Peyer's patch (tissue), 4 donors: ENCODE measurements around the gene PDHX. TPM values are rescaled to one million over a fixed set of nuclear protein-coding genes. Genes with fewer than 3 reads are reported as not detected.

Source experiments
- DNase-seq, 3 donors: peaks; one replicate each; pipeline ENCODE4 v3.0.0-alpha.2; 2017 to 2019
- H3K27ac ChIP-seq, 4 donors: fragments of 200-600 bp; sonication (generic); one replicate each; pipeline ENCODE4 v1.5.1; 2016 to 2019
- H3K27me3 ChIP-seq, 2 donors: fragments of 200-600 bp; sonication (generic); one replicate each; pipeline ENCODE4 v1.5.1; 2019
- H3K36me3 ChIP-seq, 3 donors: fragments of 200-600 bp; sonication (generic); one replicate each; pipeline ENCODE4 v1.5.1; 2016 to 2019
- H3K4me1 ChIP-seq, 4 donors: fragments of 200-600 bp; sonication (generic); one replicate each; pipeline ENCODE4 v1.5.1; 2016 to 2019
- H3K4me3 ChIP-seq, 4 donors: fragments of 200-600 bp; sonication (generic); 1 replicate in 3 of 4; 2 replicates in 1 of 4; pipeline ENCODE4 v1.5.1; 2016 to 2019; ENCODE audit warnings: mild to moderate bottlenecking in 1 of 4
- H3K9me3 ChIP-seq, 4 donors: fragments of 200-600 bp; sonication (generic); one replicate each; pipeline ENCODE4 v1.5.1; 2016 to 2019; ENCODE audit warnings: mild to moderate bottlenecking in 1 of 4
- CTCF ChIP-seq, 6 experiments: fragments of 450-650 bp in 4 of 6; fragments of 200-600 bp in 2 of 6; sonication (generic) in 1 of 6; IDR thresholded peaks; one replicate each; pipeline ENCODE4 v1.5.1; 2017 to 2019; ENCODE audit warnings: antibody characterized with exemption in 6 of 6, mild to moderate bottlenecking in 3 of 6, moderate library complexity in 1 of 6
- POLR2A ChIP-seq, 2 donors: fragments of 450-650 bp; IDR thresholded peaks; one replicate each; pipeline ENCODE4 v1.5.1; 2017; ENCODE audit warnings: antibody characterized with exemption in 2 of 2, mild to moderate bottlenecking in 2 of 2, moderate library complexity in 2 of 2
- total RNA-seq, 4 donors: library from RNA; depleted of rRNA; stranded (reverse); fragments of >200 nt; gene quantifications; one replicate each; pipeline ENCODE4 v1.1.0, GENCODE V29; 2016

The PDHX gene
- total RNA-seq, 4 donors from 2014 or later, result 15.4 to 87.5 (median 22.4) TPM

GRCh38 chr11:34970033-34970432 lies 53.6 kb downstream of the PDHX start:
- DNase-seq, result no peak
- Histone ChIP-seq H3K4me3 (no peak overlapping the region), H3K4me1 (no peaks in the 10 kb centered on the region), H3K9me3 (no peaks in the 10 kb centered on the region), H3K36me3 (peaks cover 0 to 55% (median 0%) of the 10 kb centered on the region in 3 donors), H3K27ac (no peak overlapping the region), H3K27me3 (no peaks in the 10 kb centered on the region)
- TF ChIP-seq POLR2A (IDR thresholded peaks at IDR 0.05) (no peak), CTCF (IDR thresholded peaks at IDR 0.05) (no peak)

GRCh38 chr11:34970480-34970879 lies 54.1 kb downstream of the PDHX start:
- H3K4me3 ChIP-seq, result no peak overlapping the region
- H3K9me3 ChIP-seq, result no peaks in the 10 kb centered on the region
- H3K27ac ChIP-seq, result no peak overlapping the region
- H3K4me1 ChIP-seq, result no peaks in the 10 kb centered on the region
- peaks cover 0 to 55% (median 0%) of the 10 kb centered on the region in 3 donors for H3K36me3 ChIP-seq
- no peak for DNase-seq
- no peak for TF ChIP-seq POLR2A (IDR thresholded peaks at IDR 0.05)
- TF ChIP-seq CTCF (IDR thresholded peaks at IDR 0.05), result no peak
- H3K27me3 ChIP-seq, result no peaks in the 10 kb centered on the region

GRCh38 chr11:34971928-34972327 lies 55.5 kb downstream of the PDHX start:
- H3K27me3 ChIP-seq, result no peaks in the 10 kb centered on the region
- H3K27ac ChIP-seq, result no peak overlapping the region
- no peak for DNase-seq
- H3K36me3 ChIP-seq, result peaks cover 0 to 53% (median 0%) of the 10 kb centered on the region in 3 donors
- no peaks in the 10 kb centered on the region for H3K9me3 ChIP-seq
- no peaks in the 10 kb centered on the region for H3K4me1 ChIP-seq
- H3K4me3 ChIP-seq, result no peak overlapping the region
- TF ChIP-seq CTCF (IDR thresholded peaks at IDR 0.05), result no peak
- TF ChIP-seq POLR2A (IDR thresholded peaks at IDR 0.05), result no peak

GRCh38 chr11:34972366-34972765 lies 55.9 kb downstream of the PDHX start:
- H3K27ac ChIP-seq, result no peak overlapping the region
- H3K4me3 ChIP-seq, result no peak overlapping the region
- H3K36me3 ChIP-seq, result peaks cover 0 to 52% (median 0%) of the 10 kb centered on the region in 3 donors
- no peak for DNase-seq
- no peaks in the 10 kb centered on the region for H3K9me3 ChIP-seq
- H3K27me3 ChIP-seq, result no peaks in the 10 kb centered on the region
- H3K4me1 ChIP-seq, result no peaks in the 10 kb centered on the region
- no peak for TF ChIP-seq POLR2A (IDR thresholded peaks at IDR 0.05)
- TF ChIP-seq CTCF (IDR thresholded peaks at IDR 0.05), result no peak

GRCh38 chr11:34972892-34973291 lies 56.5 kb downstream of the PDHX start:
- Histone ChIP-seq H3K36me3 (peaks cover 0 to 49% (median 0%) of the 10 kb centered on the region in 3 donors), H3K9me3 (no peaks in the 10 kb centered on the region), H3K4me3 (no peak overlapping the region), H3K27ac (no peak overlapping the region), H3K4me1 (no peaks in the 10 kb centered on the region), H3K27me3 (no peaks in the 10 kb centered on the region)
- no peak for TF ChIP-seq POLR2A (IDR thresholded peaks at IDR 0.05)
- TF ChIP-seq CTCF (IDR thresholded peaks at IDR 0.05), result no peak
- DNase-seq, result no peak

- TF ChIP-seq POLR2A (IDR thresholded peaks at IDR 0.05), result no peak
- TF ChIP-seq CTCF (IDR thresholded peaks at IDR 0.05), result no peak
- Histone ChIP-seq H3K36me3 (peaks cover 0 to 35% (median 0%) of the 10 kb centered on the region in 3 donors), H3K4me3 (no peak overlapping the region), H3K27ac (no peak overlapping the region), H3K4me1 (no peaks in the 10 kb centered on the region), H3K27me3 (no peaks in the 10 kb centered on the region), H3K9me3 (no peaks in the 10 kb centered on the region)
- no peak for DNase-seq
These were observed 59.1 kb downstream of the PDHX start for GRCh38 chr11:34975482-34975881.
